GM19467 (cell line): ENCODE results near the gene TANK.
"Not testable (repeated sequence)": the region's sequence is repeated elsewhere in the genome, so short reads cannot be mapped to it uniquely, and the experiment has no call there.

Experiments used
- ATAC-seq: cut with Tn5 transposase; IDR thresholded peaks from one replicate; pipeline ENCODE4 v1.9.1; 2021; ENCODE audit warnings: mild to moderate bottlenecking, moderate library complexity; ENCODE audit not compliant: unreplicated experiment

The TANK gene

GRCh38 chr2:161166538-161167409 lies 6.5 kb downstream of the TANK start:
- ATAC-seq, result peak; percentile 77

- no peak for ATAC-seq
These were observed 9.1 kb downstream of the TANK start for GRCh38 chr2:161169335-161169734.

GRCh38 chr2:161170377-161170776 lies 10.1 kb downstream of the TANK start:
- ATAC-seq, result no peak

GRCh38 chr2:161170958-161171932 lies 11.0 kb downstream of the TANK start:
- ATAC-seq, result no peak

GRCh38 chr2:161172901-161173540 lies 12.8 kb downstream of the TANK start:
- no peak for ATAC-seq

GRCh38 chr2:161173541-161174194 lies 13.4 kb downstream of the TANK start:
- ATAC-seq, result no peak

- ATAC-seq, result no peak
These were observed 17.7 kb downstream of the TANK start for GRCh38 chr2:161177969-161178368.

- ATAC-seq, result no peak
These were observed 18.5 kb downstream of the TANK start for GRCh38 chr2:161178756-161179155.

- no peak for ATAC-seq
These were observed 29.8 kb downstream of the TANK start for GRCh38 chr2:161190050-161190449.

- ATAC-seq, result not testable (repeated sequence)
These were observed 35.4 kb downstream of the TANK start for GRCh38 chr2:161195602-161196001.

- ATAC-seq, result peak; percentile 84
These were observed 39.9 kb downstream of the TANK start for GRCh38 chr2:161199912-161200701.

GRCh38 chr2:161204846-161205245 lies 44.6 kb downstream of the TANK start:
- ATAC-seq, result no peak

GRCh38 chr2:161206471-161207032 lies 46.3 kb downstream of the TANK start:
- no peak for ATAC-seq

GRCh38 chr2:161207941-161208340 lies 47.7 kb downstream of the TANK start:
- ATAC-seq, result no peak

GRCh38 chr2:161208527-161209139 lies 48.4 kb downstream of the TANK start:
- ATAC-seq, result no peak

- no peak for ATAC-seq
These were observed 49.7 kb downstream of the TANK start for GRCh38 chr2:161209902-161210301.

GRCh38 chr2:161217597-161218185 lies 57.5 kb downstream of the TANK start:
- ATAC-seq, result no peak

- ATAC-seq, result no peak
These were observed 59.0 kb downstream of the TANK start for GRCh38 chr2:161219211-161219610.
